Activated CD8-positive, alpha-beta memory T cell treated with anti-CD3 and anti-CD28 coated beads, Interleukin-2, amount 50 U/mL, for 24 hours (primary cell): ENCODE data around the gene MLLT6.

Source experiments
- DNase-seq: peaks from one replicate; pipeline ENCODE4 v3.0.0-alpha.2; 2020; ENCODE audit errors: extremely low read depth

Gene MLLT6

GRCh38 chr17:38704606-38705522 lies at the start of gene MLLT6:
Gene MLLT6, plus strand, starts transcription at chr17:38705273. Its CDS starts 360 bp downstream, at chr17:38705633.
- no peak for DNase-seq

- DNase-seq = no peak
Measured at GRCh38 chr17:38656959-38657823, 47.9 kb upstream of the MLLT6 start.

- DNase-seq = no peak
Measured at GRCh38 chr17:38657824-38658740, 47.0 kb upstream of the MLLT6 start.

- DNase-seq = no peak
Measured at GRCh38 chr17:38658741-38659345, 46.2 kb upstream of the MLLT6 start.

GRCh38 chr17:38659415-38659814 lies 45.7 kb upstream of the MLLT6 start:
- DNase-seq = no peak

GRCh38 chr17:38660097-38661025 lies 44.7 kb upstream of the MLLT6 start:
- DNase-seq = no peak

GRCh38 chr17:38663125-38663751 lies 41.8 kb upstream of the MLLT6 start:
- no peak for DNase-seq

- no peak for DNase-seq
Measured at GRCh38 chr17:38663964-38664644, 41.0 kb upstream of the MLLT6 start.

GRCh38 chr17:38667099-38667786 lies 37.8 kb upstream of the MLLT6 start:
- no peak for DNase-seq

- no peak for DNase-seq
Measured at GRCh38 chr17:38667787-38668122, 37.3 kb upstream of the MLLT6 start.

GRCh38 chr17:38669520-38669919 lies 35.6 kb upstream of the MLLT6 start:
- DNase-seq = no peak

- DNase-seq = no peak
Measured at GRCh38 chr17:38671939-38672720, 32.9 kb upstream of the MLLT6 start.

- no peak for DNase-seq
Measured at GRCh38 chr17:38672788-38673706, 32.0 kb upstream of the MLLT6 start.

GRCh38 chr17:38673707-38674013 lies 31.4 kb upstream of the MLLT6 start:
- no peak for DNase-seq

GRCh38 chr17:38674014-38674748 lies 30.9 kb upstream of the MLLT6 start:
- DNase-seq = no peak
